ENCODE data around the gene WDR70. TPM values are rescaled to one million over a fixed set of nuclear protein-coding genes. Genes with fewer than 3 reads are reported as not detected.

The WDR70 gene
- total RNA-seq, 1 experiment from 2014 or later: 25.0 TPM

- intact Hi-C loops (cut with micrococcal nuclease): loop anchor here (2.0 kb wide), 1 partner anchor 17 kb away; no protein-coding TSS in a partner anchor
- Histone ChIP-seq H3K27ac (ENCODE audit: low read length) (no peak overlapping the region), H3K27me3 (ENCODE audit: low read length) (no peaks in the 10 kb centered on the region), H3K9me3 (ENCODE audit: low read length) (no peaks in the 10 kb centered on the region), H4K20me1 (ENCODE audit: low read length) (no peaks in the 10 kb centered on the region), H3K4me3 (ENCODE audit: low read length) (no peak overlapping the region), H2AFZ (ENCODE audit: low read length) (no peak overlapping the region), H3K79me2 (ENCODE audit: low read length) (no peaks in the 10 kb centered on the region), H3K9me2 (replicated peaks; ENCODE audit: low read length) (no peaks in the 10 kb centered on the region), H3K4me2 (ENCODE audit: low read length) (no peak overlapping the region), H3K9ac (ENCODE audit: low read length) (no peak overlapping the region), H3F3A (ENCODE audit: low read length, unreplicated experiment) (no peaks in the 10 kb centered on the region), H3K36me3 (ENCODE audit: low read depth, low read length) (no peaks in the 10 kb centered on the region), H3K4me1 (ENCODE audit: insufficient read depth, low read length) (peaks cover 21% of the 10 kb centered on the region)
- DNase-seq: no peak
- ChIA-PET CTCF (no interaction called here), POLR2A (ENCODE audit: unreplicated experiment) (no interaction called here)
- no peak for ATAC-seq
- BruUV-seq (replicated peaks): no TSS peak
- TF ChIP-seq EZH2 (IDR thresholded peaks at IDR 0.05; ENCODE audit: low read length, unreplicated experiment): no peak
- no peak for TF ChIP-seq EZH2phosphoT487 (IDR thresholded peaks at IDR 0.05; ENCODE audit: borderline replicate concordance, low read length)
- TF ChIP-seq CTCF (conservative IDR thresholded peaks at IDR 0.05; ENCODE audit: low read depth, low read length): no peak
Observed at GRCh38 chr5:37739817-37740261, 360.7 kb downstream of the WDR70 start.

- Histone ChIP-seq H2AFZ (ENCODE audit: low read length) (no peak overlapping the region), H3K4me2 (ENCODE audit: low read length) (no peak overlapping the region), H3K79me2 (ENCODE audit: low read length) (no peaks in the 10 kb centered on the region), H3K27ac (ENCODE audit: low read length) (no peak overlapping the region), H3K4me1 (ENCODE audit: insufficient read depth, low read length) (peaks cover 21% of the 10 kb centered on the region), H3K36me3 (ENCODE audit: low read depth, low read length) (no peaks in the 10 kb centered on the region), H3K9me2 (replicated peaks; ENCODE audit: low read length) (no peaks in the 10 kb centered on the region), H3K9me3 (ENCODE audit: low read length) (no peaks in the 10 kb centered on the region), H4K20me1 (ENCODE audit: low read length) (no peaks in the 10 kb centered on the region), H3K9ac (ENCODE audit: low read length) (no peak overlapping the region), H3F3A (ENCODE audit: low read length, unreplicated experiment) (no peaks in the 10 kb centered on the region), H3K27me3 (ENCODE audit: low read length) (no peaks in the 10 kb centered on the region), H3K4me3 (ENCODE audit: low read length) (no peak overlapping the region)
- intact Hi-C loops (cut with micrococcal nuclease): no loop called here
- BruUV-seq (replicated peaks): no TSS peak
- TF ChIP-seq CTCF (conservative IDR thresholded peaks at IDR 0.05; ENCODE audit: low read depth, low read length) (no peak), EZH2phosphoT487 (IDR thresholded peaks at IDR 0.05; ENCODE audit: borderline replicate concordance, low read length) (no peak), EZH2 (IDR thresholded peaks at IDR 0.05; ENCODE audit: low read length, unreplicated experiment) (no peak)
- CTCF ChIA-PET: no interaction called here
- POLR2A ChIA-PET (ENCODE audit: unreplicated experiment): no interaction called here
- DNase-seq (no peak), ATAC-seq (no peak)
Observed at GRCh38 chr5:37740331-37741066, 361.4 kb downstream of the WDR70 start.

- Histone ChIP-seq H3K79me2 (ENCODE audit: low read length) (no peaks in the 10 kb centered on the region), H3K4me2 (ENCODE audit: low read length) (no peak overlapping the region), H3K9ac (ENCODE audit: low read length) (no peak overlapping the region), H3F3A (ENCODE audit: low read length, unreplicated experiment) (no peaks in the 10 kb centered on the region), H3K9me2 (replicated peaks; ENCODE audit: low read length) (no peaks in the 10 kb centered on the region), H3K27ac (ENCODE audit: low read length) (no peak overlapping the region), H4K20me1 (ENCODE audit: low read length) (no peaks in the 10 kb centered on the region), H3K4me3 (ENCODE audit: low read length) (no peak overlapping the region), H2AFZ (ENCODE audit: low read length) (no peak overlapping the region), H3K27me3 (ENCODE audit: low read length) (no peaks in the 10 kb centered on the region), H3K36me3 (ENCODE audit: low read depth, low read length) (no peaks in the 10 kb centered on the region), H3K4me1 (ENCODE audit: insufficient read depth, low read length) (peaks cover 21% of the 10 kb centered on the region), H3K9me3 (ENCODE audit: low read length) (no peaks in the 10 kb centered on the region)
- ChIA-PET POLR2A (ENCODE audit: unreplicated experiment) (no interaction called here), CTCF (no interaction called here)
- no TSS peak for BruUV-seq (replicated peaks)
- TF ChIP-seq EZH2 (IDR thresholded peaks at IDR 0.05; ENCODE audit: low read length, unreplicated experiment) (no peak), EZH2phosphoT487 (IDR thresholded peaks at IDR 0.05; ENCODE audit: borderline replicate concordance, low read length) (no peak), CTCF (conservative IDR thresholded peaks at IDR 0.05; ENCODE audit: low read depth, low read length) (no peak)
- DNase-seq (no peak), ATAC-seq (no peak)
- intact Hi-C loops (cut with micrococcal nuclease): no loop called here
Observed at GRCh38 chr5:37742111-37742510, 363.0 kb downstream of the WDR70 start.
